Stimulated activated CD4-positive, alpha-beta T cell treated with anti-CD3 and anti-CD28 coated beads, Interleukin-2, amount 100 ng/mL, for 24 hours (primary cell): ENCODE results near the gene TMEM270.
"Not testable (repeated sequence)": the region's sequence is repeated elsewhere in the genome, so short reads cannot be mapped to it uniquely, and the experiment has no call there.

ENCODE experiments used
- DNase-seq, 2 donors: peaks; one replicate each; pipeline ENCODE4 v3.0.0-alpha.2; 2020

The TMEM270 gene

DNA sequence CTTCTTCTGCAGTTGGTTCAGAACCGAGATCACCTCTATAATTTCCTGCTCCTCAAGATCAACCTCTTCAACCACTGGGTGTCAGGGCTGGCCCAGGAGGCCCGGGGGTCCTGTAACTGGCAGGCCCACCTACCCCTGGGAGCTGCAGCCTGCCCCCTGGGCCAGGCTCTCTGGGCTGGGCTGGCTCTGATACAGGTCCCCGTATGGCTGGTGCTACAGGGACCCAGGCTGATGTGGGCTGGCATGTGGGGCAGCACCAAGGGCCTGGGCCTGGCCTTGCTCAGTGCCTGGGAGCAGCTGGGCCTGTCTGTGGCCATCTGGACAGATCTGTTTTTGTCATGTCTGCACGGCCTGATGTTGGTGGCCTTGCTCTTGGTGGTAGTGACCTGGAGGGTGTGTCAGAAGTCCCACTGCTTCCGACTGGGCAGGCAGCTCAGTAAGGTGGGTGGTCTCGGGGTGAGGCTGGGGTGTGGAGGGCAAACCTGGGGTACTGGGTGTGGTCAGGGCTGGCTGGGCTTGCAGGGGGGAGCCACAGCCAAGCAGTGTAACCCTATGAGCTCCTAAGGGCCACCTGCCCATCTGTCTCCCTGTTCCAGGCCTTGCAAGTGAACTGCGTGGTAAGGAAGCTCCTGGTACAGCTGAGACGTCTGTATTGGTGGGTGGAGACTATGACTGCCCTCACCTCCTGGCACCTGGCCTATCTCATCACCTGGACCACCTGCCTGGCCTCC, 4.2 kb downstream of the TMEM270 start:
- no peak for DNase-seq

- DNase-seq: no peak
These were observed 4.9 kb downstream of the TMEM270 start for GRCh38 chr7:73865738-73866445.

DNA sequence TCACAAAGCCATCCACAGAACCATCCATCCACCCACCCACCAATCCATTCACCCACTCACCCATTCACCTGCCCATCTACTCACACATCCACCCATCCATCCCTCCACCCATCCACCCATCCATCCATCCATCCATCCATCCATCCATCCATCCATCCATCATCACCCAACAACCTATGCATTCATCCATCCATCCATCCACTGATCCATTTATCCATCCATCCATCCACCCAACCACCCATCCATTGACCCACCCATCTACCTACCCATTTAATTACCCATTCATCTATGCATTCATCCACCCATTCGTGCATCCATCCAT, 5.4 kb downstream of the TMEM270 start:
- DNase-seq: no peak

DNA sequence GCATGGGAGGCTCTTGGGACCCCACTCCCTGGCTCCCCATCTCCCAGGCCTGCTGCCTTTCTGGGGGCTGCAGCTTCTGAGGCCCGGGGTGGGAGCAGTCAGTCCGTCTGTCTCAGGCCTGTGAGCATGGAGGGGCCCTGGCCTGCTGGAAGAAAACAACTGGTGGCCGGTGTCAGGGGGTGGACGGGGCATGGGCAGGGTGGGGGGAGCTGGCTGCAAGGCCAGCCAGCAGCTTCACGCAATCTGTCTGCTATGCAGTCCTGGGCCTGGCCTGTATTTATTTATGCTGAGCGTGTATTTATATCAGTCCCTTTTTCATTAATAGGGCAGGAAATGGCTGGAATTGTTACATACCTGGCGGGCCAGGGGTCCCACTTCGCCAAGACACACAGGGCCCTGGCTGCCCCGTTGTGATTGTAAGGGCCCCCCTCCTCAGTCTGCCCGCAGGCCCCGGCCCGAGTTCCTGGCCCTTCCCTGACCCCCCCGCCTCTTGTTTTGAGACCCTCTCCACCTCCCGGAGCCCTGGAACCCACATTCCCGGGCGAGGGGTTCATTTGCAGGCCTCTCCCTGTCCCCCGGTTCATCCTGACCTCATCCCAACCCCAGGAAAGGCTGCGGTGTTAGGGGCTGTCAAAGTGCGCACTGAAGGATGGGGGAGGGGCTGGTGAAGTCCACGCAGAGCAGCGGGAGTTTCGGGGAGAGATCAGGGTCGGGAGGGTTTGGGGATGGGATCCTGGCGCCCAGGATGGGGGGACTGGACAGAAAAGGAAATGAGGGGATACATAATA, 8.2 kb downstream of the TMEM270 start:
- no peak for DNase-seq

GRCh38 chr7:73870041-73870492, 9.1 kb downstream of the TMEM270 start:
- no peak for DNase-seq

DNA sequence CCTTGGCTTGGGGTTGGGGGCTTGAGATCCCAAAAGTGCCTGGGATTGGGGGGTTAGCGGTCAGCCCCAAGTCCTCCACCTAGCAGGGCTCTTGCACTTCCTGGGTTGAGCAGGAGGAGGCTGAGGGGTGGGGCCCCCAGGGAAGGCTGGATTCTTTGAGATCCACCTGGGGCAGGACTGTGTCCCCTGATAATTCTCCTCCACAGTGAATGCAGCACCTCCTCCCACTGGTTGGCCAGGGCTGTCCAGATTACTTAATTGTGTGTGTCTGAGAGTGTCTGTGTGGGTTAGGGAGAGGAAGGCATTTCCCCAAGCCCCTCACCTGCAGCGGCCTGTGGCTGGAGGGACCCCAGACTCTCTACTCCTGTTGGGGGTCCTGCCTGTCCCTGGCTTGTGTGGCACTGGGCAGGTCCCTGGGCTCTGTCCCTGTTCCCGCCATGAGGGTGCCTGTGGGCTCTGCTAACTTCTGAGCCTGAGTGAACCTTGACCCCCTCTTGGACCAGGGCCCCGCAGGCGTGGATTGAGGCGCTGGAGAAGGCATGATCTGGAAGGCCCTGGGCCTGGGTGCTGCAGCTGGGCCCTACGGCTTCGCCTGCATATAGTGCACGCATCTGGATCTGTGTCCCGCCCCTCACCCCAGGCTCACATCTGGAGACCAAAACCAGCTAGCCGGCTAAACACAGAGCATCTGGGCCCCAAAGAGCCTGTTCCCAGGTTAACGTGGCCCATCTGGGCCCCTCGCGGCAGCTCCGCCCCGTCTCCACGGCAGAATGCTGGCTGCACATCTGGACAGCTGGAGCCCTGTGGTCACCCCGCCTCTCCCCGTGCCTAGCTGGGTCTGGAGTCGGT, 10.4 kb downstream of the TMEM270 start:
- DNase-seq: no peak

GRCh38 chr7:73872056-73872908, 11.3 kb downstream of the TMEM270 start:
- no peak for DNase-seq

DNA sequence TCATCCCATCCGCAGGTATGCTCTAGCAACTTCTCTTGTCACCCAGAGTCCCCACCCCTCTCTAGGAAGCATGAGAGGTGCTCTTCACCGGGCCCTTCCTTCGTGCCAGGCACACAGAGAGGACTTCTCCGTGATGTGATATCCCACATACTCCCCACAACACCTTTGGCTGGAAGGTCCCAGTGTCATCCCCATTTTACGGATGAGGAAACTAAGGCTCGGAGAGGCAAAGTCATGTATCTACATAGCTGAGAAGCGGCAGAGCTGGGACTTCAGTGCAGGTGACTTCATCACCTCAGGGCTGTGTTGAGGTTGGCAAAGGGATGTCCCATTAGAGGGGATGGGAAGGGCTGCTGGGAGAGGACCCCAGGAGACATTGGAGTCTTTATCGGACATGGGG, 15.4 kb downstream of the TMEM270 start:
- DNase-seq: no peak

- no peak for DNase-seq
These were observed 16.0 kb downstream of the TMEM270 start for GRCh38 chr7:73876973-73877372.

GRCh38 chr7:73879977-73880681, 19.2 kb downstream of the TMEM270 start:
- no peak for DNase-seq

GRCh38 chr7:73880755-73881328, 19.9 kb downstream of the TMEM270 start:
- no peak for DNase-seq

DNA sequence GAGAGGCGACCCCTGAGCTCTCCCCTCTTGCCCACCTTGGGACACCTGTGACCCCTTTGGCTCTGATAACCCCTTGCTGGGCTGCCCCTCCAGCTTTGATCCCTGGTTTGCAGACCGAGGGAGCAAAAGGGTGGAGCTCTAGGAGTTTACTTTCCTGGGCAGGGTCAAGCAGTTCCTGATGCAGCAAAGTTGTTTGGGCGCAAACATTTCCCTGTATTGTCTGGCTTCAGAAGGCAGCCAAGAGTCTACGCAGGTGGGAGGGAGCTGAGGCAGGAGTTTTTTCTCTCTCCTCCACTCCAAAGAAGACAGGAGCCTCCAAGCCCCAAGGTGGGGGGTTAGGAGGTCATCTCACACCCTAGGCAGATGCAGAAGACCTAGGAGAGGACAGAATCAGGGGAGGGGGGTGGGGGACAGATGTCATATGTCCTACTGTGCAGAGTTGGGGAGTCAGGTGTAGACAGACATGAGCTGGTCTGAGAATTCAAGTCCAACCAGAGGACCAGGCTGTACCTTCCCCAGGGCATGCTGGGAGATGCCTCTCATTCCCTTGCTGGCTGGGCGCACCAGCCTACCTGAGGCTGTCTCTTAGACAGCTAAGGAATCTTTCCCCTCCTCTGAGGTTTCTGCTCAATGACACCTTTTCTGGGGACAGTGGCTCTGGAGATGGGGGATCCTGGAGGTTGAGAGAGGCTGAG, 20.5 kb downstream of the TMEM270 start:
- no peak for DNase-seq

- DNase-seq: no peak
These were observed 21.1 kb downstream of the TMEM270 start for GRCh38 chr7:73882047-73882402.

DNA sequence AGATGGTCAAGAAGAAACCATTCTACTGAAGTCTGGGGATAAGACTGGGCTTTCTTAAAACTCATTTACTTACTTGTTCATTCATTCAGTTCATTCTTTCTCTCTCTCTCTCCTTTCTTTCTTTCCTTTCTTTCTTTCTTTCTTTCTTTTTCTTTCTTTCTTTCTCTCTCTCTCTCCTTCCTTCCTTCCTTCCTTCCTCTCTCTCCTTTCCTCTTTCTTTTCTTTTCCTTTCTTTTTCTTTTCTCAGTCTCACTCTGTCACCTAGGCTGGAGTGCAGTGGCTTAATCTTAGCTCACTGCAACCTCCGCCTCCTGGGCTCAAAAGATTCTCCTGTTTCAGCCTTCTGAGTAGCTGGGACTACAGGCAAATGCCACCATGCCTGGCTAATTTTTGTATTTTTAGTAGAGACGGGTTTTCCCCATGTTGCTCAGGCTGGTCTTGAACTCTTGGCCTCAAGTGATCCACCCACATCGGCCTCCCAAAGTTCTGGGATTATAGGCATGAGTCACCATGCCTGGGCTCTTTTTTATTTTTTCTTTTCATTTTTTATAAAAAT, 24.0 kb downstream of the TMEM270 start:
- not testable (repeated sequence) for DNase-seq

- DNase-seq: no peak
These were observed 24.5 kb downstream of the TMEM270 start for GRCh38 chr7:73885433-73885974.

DNA sequence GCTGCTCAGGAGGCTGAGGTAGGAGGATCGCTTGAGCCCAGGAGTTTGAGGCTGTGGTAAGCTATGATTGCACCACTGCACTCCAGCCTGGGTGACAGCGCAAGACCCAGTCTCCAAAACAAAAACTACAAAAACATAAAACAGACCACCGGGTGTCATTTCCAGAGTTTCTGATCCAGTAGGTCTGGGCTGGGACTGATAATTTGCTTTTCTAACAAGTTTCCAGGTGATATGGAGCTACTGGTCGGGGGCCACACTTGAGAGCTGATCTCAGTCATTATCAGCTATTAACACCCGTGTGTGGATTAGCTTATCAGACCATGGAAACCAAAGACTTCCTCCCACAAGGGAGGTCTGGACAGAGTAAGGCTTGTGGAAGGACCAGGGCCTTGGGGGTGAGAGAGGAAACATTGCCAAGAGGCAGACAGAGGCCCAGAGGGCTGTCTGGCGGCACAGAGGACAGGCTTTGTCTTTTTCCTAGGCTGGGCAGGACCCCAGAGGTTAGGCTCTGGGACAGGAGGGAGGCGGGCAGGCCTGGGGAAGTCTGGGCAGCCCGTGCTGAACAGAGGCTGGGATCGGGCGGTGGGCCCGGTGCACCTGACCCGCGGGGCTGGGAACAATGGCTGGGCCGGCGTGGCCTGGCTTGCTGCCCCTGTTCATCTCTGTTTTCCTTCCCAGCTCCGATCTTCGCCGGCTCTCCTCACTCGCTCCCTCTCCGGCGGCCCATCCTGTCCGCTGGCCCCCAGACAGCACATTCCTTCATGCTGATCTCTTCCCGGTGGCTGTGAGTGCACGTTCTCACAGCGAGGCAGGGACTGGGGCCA, 25.2 kb downstream of the TMEM270 start:
- no peak for DNase-seq

GRCh38 chr7:73887762-73888161, 26.8 kb downstream of the TMEM270 start:
- no peak for DNase-seq

GRCh38 chr7:73888959-73889358, 28.0 kb downstream of the TMEM270 start:
- DNase-seq: no peak
